NCI-H146 treated with DMSO at 0.1 percent for 48 hours (cell line): ENCODE results near the gene ERVFRD-1.
A peak's percentile ranks its signal among the peaks of the same experiment; 100 is the strongest.
"Not testable (repeated sequence)": the region's sequence is repeated elsewhere in the genome, so short reads cannot be mapped to it uniquely, and the experiment has no call there.

Experiments
- DNase-seq: peaks from one replicate; lab custom pipeline; 2025; ENCODE audit not compliant: unreplicated experiment; lab: John Stamatoyannopoulos, UW

ERVFRD-1 gene

GRCh38 chr6:11129908-11130565 lies 18.5 kb upstream of the ERVFRD-1 start:
- DNase-seq, result no peak

GRCh38 chr6:11128608-11129007 lies 17.1 kb upstream of the ERVFRD-1 start:
- no peak for DNase-seq

- no peak for DNase-seq
Observed at GRCh38 chr6:11126876-11127275, 15.4 kb upstream of the ERVFRD-1 start.

- no peak for DNase-seq
Observed at GRCh38 chr6:11123978-11124377, 12.5 kb upstream of the ERVFRD-1 start.

- no peak for DNase-seq
Observed at GRCh38 chr6:11122380-11122779, 10.9 kb upstream of the ERVFRD-1 start.

- DNase-seq, result no peak
Observed at GRCh38 chr6:11121851-11122250, 10.3 kb upstream of the ERVFRD-1 start.

- peak; percentile 41 for DNase-seq
Observed at GRCh38 chr6:11120271-11121005, 8.9 kb upstream of the ERVFRD-1 start.

GRCh38 chr6:11115808-11116536 lies 4.4 kb upstream of the ERVFRD-1 start:
- DNase-seq, result not testable (repeated sequence)

- DNase-seq, result no peak
Observed at GRCh38 chr6:11113038-11113437, 1.5 kb upstream of the ERVFRD-1 start.

GRCh38 chr6:11111769-11112437 lies 378 bp upstream of the ERVFRD-1 start:
- DNase-seq, result no peak

GRCh38 chr6:11108726-11109125 lies 2.8 kb downstream of the ERVFRD-1 start:
- no peak for DNase-seq

- no peak for DNase-seq
Observed at GRCh38 chr6:11103065-11103464, 8.5 kb downstream of the ERVFRD-1 start.

- no peak for DNase-seq
Observed at GRCh38 chr6:11101417-11101816, 10.1 kb downstream of the ERVFRD-1 start.

- DNase-seq, result no peak
Observed at GRCh38 chr6:11098004-11098403, 13.5 kb downstream of the ERVFRD-1 start.

GRCh38 chr6:11097476-11097875 lies 14.0 kb downstream of the ERVFRD-1 start:
- DNase-seq, result no peak

- DNase-seq, result no peak
Observed at GRCh38 chr6:11096109-11096508, 15.4 kb downstream of the ERVFRD-1 start.

- no peak for DNase-seq
Observed at GRCh38 chr6:11094941-11095340, 16.6 kb downstream of the ERVFRD-1 start.

GRCh38 chr6:11094411-11094851 lies 17.1 kb downstream of the ERVFRD-1 start:
- peak; percentile 52 for DNase-seq

- DNase-seq, result peak; percentile 96
Observed at GRCh38 chr6:11093626-11094410, 17.7 kb downstream of the ERVFRD-1 start, which contains the start of gene SMIM13. Gene SMIM13, plus strand, starts transcription at chr6:11093834. Its CDS starts 480 bp downstream, at chr6:11094314.

- DNase-seq, result no peak
Observed at GRCh38 chr6:11093376-11093625, 18.2 kb downstream of the ERVFRD-1 start.
